PFSK-1 (cell line): Measurements from ENCODE around the gene C19orf85.

Experiments
- FOXP2 ChIP-seq: optimal IDR thresholded peaks from 2 replicates; pipeline ENCODE3; 2011; ENCODE audit warnings: borderline replicate concordance, control low read depth, inconsistent platforms; ENCODE audit not compliant: insufficient read depth; ENCODE audit errors: extremely low read length, extremely low read depth
- POLR2AphosphoS5 ChIP-seq: IDR thresholded peaks from 2 replicates; pipeline ENCODE4 v1.6.1; 2012; ENCODE audit warnings: low read depth, mild to moderate bottlenecking, control low read depth, low read length, moderate library complexity
- REST ChIP-seq, 2 experiments: IDR thresholded peaks; 2 replicates each; pipeline versions ENCODE4 v1.6.1 to v1.8.0; 2011 to 2012; ENCODE audit warnings: low read depth in 2 of 2, low read length in 2 of 2, control low read depth in 1 of 2, inconsistent platforms in 1 of 2, mild to moderate bottlenecking in 1 of 2, moderate library complexity in 1 of 2; ENCODE audit not compliant: insufficient read depth in 1 of 2
- SIN3A ChIP-seq: IDR thresholded peaks from 2 replicates; pipeline ENCODE4 v1.6.1; 2012; ENCODE audit warnings: mild to moderate bottlenecking, low read length, moderate library complexity, borderline replicate concordance; ENCODE audit not compliant: insufficient read depth
- TAF1 ChIP-seq: IDR thresholded peaks from 2 replicates; pipeline ENCODE4 v1.6.1; 2012; ENCODE audit warnings: low read length, control low read depth, borderline replicate concordance; ENCODE audit not compliant: insufficient read depth

The C19orf85 gene

DNA sequence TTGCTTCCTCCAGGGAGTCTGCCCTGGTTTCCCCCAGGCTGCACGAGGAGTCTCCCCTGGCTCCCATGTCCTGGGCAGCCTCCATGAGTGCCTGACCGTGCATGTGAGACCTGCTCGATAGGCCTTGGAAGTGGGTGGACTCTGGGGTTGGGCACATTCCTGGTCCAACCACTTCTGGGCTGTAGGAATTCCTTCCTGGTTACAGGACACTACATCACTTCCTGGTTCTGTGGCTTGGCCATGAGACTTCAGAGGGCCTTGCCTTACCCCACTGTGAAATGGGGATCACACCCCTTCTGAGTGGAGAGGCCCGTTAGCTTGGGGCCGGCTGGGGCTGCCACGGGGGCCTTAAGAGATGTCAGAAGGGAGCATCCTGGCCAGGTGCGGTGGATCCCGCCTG, 7.9 kb upstream of the C19orf85 start:
- no peak for TF ChIP-seq POLR2AphosphoS5
- TF ChIP-seq TAF1, result no peak
- no peak for TF ChIP-seq SIN3A
- no peak for TF ChIP-seq REST (IDR thresholded peaks at IDR 0.05; ENCODE audit: insufficient read depth in 1 of 2, low read depth in 2 of 2, low read length in 2 of 2)
- no peak for TF ChIP-seq FOXP2

DNA sequence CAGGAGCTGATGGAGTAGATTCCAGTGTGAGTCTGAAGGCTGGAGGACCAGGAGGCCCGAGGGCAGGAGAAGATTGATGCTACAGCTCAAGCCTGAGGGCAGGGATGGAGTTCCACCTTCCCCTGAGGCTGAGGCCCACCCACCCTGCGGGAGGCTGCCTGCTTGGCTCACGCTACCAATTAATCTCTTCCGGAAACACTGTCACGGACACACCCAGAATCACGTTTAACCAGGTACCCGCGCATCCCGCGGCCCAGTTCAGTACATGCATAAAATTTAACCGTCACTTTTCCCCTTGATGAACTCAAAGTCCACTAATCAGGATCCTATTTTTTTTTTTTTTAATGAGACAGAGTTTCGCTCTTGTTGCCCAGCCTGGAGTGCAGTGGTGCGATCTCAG, 6.7 kb upstream of the C19orf85 start:
- TF ChIP-seq POLR2AphosphoS5 (no peak), REST (IDR thresholded peaks at IDR 0.05; ENCODE audit: insufficient read depth in 1 of 2, low read depth in 2 of 2, low read length in 2 of 2) (no peak), SIN3A (no peak), TAF1 (no peak)

DNA sequence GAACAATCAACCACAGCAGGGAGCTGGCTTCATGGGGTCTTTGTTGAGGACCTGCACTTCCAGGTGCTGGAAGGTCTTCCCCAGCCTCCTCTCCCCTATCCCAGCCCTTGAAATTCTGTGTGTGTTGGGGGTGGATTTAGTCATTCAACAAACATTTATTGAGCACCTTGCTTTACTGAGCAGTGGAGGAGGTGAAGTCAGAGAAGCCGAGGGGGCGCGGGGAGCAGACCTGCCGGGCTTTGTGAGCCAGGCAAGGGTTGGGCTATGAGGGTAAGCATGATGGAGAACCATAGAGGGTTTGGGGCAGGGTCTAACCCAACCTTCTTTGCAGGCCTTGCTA, 3.5 kb upstream of the C19orf85 start:
- TF ChIP-seq FOXP2 (no peak), POLR2AphosphoS5 (no peak), TAF1 (no peak), SIN3A (no peak), REST (IDR thresholded peaks at IDR 0.05; ENCODE audit: insufficient read depth in 1 of 2, low read depth in 2 of 2, low read length in 2 of 2) (no peak)

DNA sequence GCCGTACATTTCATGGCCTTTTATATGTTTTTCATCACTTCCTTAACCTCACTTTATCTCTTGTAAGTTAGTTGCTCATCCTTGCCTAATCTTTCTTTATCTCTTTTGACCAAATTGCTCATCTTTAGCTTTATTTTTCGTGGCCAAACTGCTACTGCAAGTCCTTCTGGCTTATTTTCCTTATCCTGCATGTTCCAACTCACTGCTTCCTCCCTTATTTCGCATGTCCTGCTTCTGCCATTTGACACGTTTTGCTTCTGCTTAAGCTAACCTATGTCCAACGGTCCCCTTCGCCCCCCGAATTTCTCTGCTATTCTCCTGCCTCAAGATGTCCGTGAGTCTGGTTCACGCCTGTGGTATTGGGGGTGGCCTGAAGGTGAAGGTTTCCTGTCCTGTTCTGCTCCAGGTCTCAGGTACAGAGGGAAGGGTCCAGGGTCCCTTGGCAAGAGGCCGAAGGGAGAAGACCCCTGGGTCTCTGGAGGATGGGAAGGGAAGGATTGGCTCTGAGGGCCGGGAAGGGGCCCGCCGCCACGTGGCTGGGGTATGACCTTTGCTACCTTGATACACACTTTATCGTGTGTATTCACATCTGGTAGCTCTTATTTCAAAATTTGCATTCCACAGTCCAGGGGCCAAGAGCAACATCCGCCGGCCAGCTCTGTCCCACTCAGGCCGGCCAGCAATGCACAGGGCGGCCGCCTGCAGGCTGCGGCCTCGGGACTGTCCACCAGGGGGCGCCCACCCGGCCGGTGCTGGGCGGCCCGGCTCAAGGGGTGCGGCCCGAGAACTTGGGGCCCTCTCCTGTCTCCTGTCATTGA, 2.9 kb upstream of the C19orf85 start:
- TF ChIP-seq SIN3A (no peak), FOXP2 (peak; percentile 58)

DNA sequence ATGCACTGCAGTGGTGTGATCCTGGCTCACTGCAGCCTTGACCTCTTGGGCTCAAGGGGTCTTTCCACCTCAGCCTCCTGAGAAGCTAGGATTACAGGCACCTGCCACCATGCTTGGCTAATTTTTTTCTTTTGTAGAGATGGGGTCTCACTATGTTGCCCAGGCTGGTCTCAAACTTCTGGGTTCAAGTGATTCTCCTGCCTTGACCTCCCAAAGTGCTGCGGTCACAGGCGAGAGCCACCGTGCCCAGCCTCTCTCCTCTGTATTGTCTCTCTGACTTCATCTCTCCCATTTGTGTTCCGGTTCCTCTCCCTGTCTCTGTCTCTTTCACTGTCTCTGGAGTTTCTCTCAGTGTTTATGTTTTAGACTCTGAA, 1.7 kb upstream of the C19orf85 start:
- TF ChIP-seq SIN3A (no peak), REST (IDR thresholded peaks at IDR 0.05; ENCODE audit: insufficient read depth in 1 of 2, low read depth in 2 of 2, low read length in 2 of 2) (no peak), TAF1 (no peak), POLR2AphosphoS5 (no peak), FOXP2 (no peak)
